ENCODE results near the gene PODNL1.

The PODNL1 gene

DNA sequence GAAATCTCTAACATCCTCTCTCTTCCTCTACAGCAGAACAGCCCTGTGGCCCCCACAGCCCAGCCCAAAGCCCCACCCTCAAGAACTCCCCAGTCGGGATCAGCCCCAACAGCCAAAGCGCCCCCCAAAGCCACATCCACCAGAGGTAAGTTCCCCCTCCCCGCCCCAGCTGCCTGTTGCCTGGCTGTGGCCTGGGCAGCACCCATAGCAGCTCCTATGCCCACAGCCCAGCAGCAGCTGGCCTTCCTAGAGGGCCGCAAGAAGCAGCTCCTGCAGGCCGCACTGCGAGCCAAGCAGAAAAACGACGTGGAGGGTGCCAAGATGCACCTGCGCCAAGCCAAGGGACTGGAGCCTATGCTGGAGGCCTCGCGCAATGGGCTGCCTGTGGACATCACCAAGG, 17.7 kb downstream of the PODNL1 start:
- Histone ChIP-seq H3K36me3 (ENCODE audit: insufficient read depth, low read length) (peaks cover 73% of the 10 kb centered on the region), H3K4me3 (ENCODE audit: low read depth in 1 of 2, low read length in 2 of 2) (no peak overlapping the region), H2AFZ (ENCODE audit: low read depth, low read length) (no peak overlapping the region), H3K27me3 (ENCODE audit: insufficient read depth, low read length, poor library complexity) (no peaks in the 10 kb centered on the region), H3K9ac (ENCODE audit: low read depth, low read length) (no peak overlapping the region), H3K79me2 (ENCODE audit: insufficient read depth, low read length) (no peaks in the 10 kb centered on the region), H3K9me3 (ENCODE audit: insufficient read depth, low read length, severe bottlenecking) (peaks cover 4% of the 10 kb centered on the region), H3K4me2 (ENCODE audit: insufficient read depth, low read length) (no peak overlapping the region), H4K20me1 (ENCODE audit: insufficient read depth, low read length) (no peaks in the 10 kb centered on the region), H3K4me1 (ENCODE audit: insufficient read depth, low read length) (no peaks in the 10 kb centered on the region), H3K27ac (ENCODE audit: low read length) (no peak overlapping the region)
- TF ChIP-seq, protein P1, sequence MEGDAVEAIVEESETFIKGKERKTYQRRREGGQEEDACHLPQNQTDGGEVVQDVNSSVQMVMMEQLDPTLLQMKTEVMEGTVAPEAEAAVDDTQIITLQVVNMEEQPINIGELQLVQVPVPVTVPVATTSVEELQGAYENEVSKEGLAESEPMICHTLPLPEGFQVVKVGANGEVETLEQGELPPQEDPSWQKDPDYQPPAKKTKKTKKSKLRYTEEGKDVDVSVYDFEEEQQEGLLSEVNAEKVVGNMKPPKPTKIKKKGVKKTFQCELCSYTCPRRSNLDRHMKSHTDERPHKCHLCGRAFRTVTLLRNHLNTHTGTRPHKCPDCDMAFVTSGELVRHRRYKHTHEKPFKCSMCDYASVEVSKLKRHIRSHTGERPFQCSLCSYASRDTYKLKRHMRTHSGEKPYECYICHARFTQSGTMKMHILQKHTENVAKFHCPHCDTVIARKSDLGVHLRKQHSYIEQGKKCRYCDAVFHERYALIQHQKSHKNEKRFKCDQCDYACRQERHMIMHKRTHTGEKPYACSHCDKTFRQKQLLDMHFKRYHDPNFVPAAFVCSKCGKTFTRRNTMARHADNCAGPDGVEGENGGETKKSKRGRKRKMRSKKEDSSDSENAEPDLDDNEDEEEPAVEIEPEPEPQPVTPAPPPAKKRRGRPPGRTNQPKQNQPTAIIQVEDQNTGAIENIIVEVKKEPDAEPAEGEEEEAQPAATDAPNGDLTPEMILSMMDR (IDR thresholded peaks at IDR 0.05; ENCODE audit: borderline replicate concordance, extremely low read depth, low read length, poor library complexity, severe bottlenecking): no peak
- no peak for TF ChIP-seq EZH2 (IDR thresholded peaks at IDR 0.05; ENCODE audit: borderline replicate concordance, low read depth, low read length, severe bottlenecking)
- ATAC-seq (ENCODE audit: insufficient read depth, low read depth) (no peak), DNase-seq (no peak)

DNA sequence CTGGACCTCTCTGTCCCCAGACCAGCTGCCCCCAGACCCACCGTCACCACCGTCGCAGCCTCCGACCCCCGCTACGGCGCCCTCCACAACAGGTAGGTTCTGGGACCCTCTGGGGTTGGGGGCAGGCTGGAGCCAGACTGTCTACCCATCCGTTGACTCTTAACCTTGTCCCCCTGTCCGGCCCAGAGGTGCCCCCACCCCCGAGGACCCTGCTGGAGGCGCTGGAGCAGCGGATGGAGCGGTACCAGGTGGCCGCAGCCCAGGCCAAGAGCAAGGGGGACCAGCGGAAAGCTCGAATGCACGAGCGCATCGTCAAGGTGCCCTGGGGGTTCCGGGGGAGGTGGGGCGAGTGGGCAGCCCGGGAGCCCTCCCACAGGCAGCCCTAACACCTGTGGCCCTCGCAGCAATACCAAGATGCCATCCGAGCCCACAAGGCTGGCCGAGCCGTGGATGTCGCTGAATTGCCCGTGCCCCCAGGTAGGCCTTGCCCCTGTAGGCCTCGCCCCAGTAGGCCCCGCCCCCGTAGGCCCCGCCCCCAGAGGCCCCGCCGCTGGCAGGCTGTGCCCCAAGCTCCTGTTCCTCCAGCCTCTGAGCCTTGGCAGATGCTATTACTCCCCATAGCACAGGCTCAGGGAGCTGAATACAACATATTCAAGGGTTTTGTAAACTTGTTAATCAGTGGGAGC, 19.3 kb downstream of the PODNL1 start:
- no peak overlapping the region for H3K27ac ChIP-seq (ENCODE audit: low read length)
- no peaks in the 10 kb centered on the region for H3K79me2 ChIP-seq (ENCODE audit: insufficient read depth, low read length)
- ATAC-seq (ENCODE audit: insufficient read depth, low read depth): no peak
- no peaks in the 10 kb centered on the region for H3K4me1 ChIP-seq (ENCODE audit: insufficient read depth, low read length)
- no peak for DNase-seq
- TF ChIP-seq EZH2 (IDR thresholded peaks at IDR 0.05; ENCODE audit: borderline replicate concordance, low read depth, low read length, severe bottlenecking): no peak
- TF ChIP-seq, protein P1 (IDR thresholded peaks at IDR 0.05; ENCODE audit: borderline replicate concordance, extremely low read depth, low read length, poor library complexity, severe bottlenecking): no peak
- peaks cover 4% of the 10 kb centered on the region for H3K9me3 ChIP-seq (ENCODE audit: insufficient read depth, low read length, severe bottlenecking)
- H2AFZ ChIP-seq (ENCODE audit: low read depth, low read length): no peak overlapping the region
- no peaks in the 10 kb centered on the region for H4K20me1 ChIP-seq (ENCODE audit: insufficient read depth, low read length)
- H3K27me3 ChIP-seq (ENCODE audit: insufficient read depth, low read length, poor library complexity): no peaks in the 10 kb centered on the region
- no peak overlapping the region for H3K9ac ChIP-seq (ENCODE audit: low read depth, low read length)
- H3K4me2 ChIP-seq (ENCODE audit: insufficient read depth, low read length): no peak overlapping the region
- no peak overlapping the region for H3K4me3 ChIP-seq (ENCODE audit: low read depth in 1 of 2, low read length in 2 of 2)
- peaks cover 76% of the 10 kb centered on the region for H3K36me3 ChIP-seq (ENCODE audit: insufficient read depth, low read length)

DNA sequence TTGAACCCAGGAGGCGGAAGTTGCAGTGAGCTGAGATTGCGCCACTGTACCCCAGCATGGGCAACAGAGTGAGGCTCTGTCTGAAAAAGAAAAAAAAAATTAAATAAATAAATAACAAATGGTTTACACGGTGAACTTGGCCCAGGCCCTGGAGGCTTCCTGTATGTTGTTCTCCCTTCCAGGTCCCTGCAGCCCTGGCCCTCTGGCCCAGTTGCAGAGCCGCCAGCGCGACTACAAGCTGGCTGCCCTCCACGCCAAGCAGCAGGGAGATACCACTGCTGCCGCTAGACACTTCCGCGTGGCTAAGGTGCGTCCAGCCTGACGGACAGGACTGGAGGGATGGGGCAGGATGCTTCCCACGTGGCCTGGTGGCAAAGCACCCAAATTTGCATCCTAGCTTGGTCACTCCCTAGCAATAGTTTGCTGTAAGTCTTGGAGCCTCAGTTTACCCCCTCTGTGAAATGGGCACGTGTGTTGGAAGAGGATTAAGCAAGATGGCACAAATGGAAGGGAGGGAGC, 20.3 kb downstream of the PODNL1 start:
- Histone ChIP-seq H3K36me3 (ENCODE audit: insufficient read depth, low read length) (peaks cover 76% of the 10 kb centered on the region), H3K4me1 (ENCODE audit: insufficient read depth, low read length) (no peaks in the 10 kb centered on the region), H4K20me1 (ENCODE audit: insufficient read depth, low read length) (no peaks in the 10 kb centered on the region), H3K79me2 (ENCODE audit: insufficient read depth, low read length) (no peaks in the 10 kb centered on the region), H2AFZ (ENCODE audit: low read depth, low read length) (no peak overlapping the region), H3K27me3 (ENCODE audit: insufficient read depth, low read length, poor library complexity) (no peaks in the 10 kb centered on the region), H3K9me3 (ENCODE audit: insufficient read depth, low read length, severe bottlenecking) (peaks cover 4% of the 10 kb centered on the region), H3K4me3 (ENCODE audit: low read depth in 1 of 2, low read length in 2 of 2) (no peak overlapping the region), H3K27ac (ENCODE audit: low read length) (no peak overlapping the region), H3K4me2 (ENCODE audit: insufficient read depth, low read length) (no peak overlapping the region), H3K9ac (ENCODE audit: low read depth, low read length) (no peak overlapping the region)
- no peak for TF ChIP-seq EZH2 (IDR thresholded peaks at IDR 0.05; ENCODE audit: borderline replicate concordance, low read depth, low read length, severe bottlenecking)
- TF ChIP-seq, protein P1 (IDR thresholded peaks at IDR 0.05; ENCODE audit: borderline replicate concordance, extremely low read depth, low read length, poor library complexity, severe bottlenecking): no peak
- ATAC-seq (ENCODE audit: insufficient read depth, low read depth) (no peak), DNase-seq (no peak)

Data from DND-41 (cell line).